GM18868 (cell line): ENCODE data around the gene ARL13B.
"Not testable (repeated sequence)": the region's sequence is repeated elsewhere in the genome, so short reads cannot be mapped to it uniquely, and the experiment has no call there.

Experiments used
- ATAC-seq: cut with Tn5 transposase; IDR thresholded peaks from one replicate; pipeline ENCODE4 v1.9.1; 2021; ENCODE audit warnings: mild to moderate bottlenecking, moderate library complexity; ENCODE audit not compliant: unreplicated experiment

ARL13B gene

GRCh38 chr3:93979850-93980676 lies at the start of gene ARL13B:
Gene ARL13B, plus strand, starts transcription at chr3:93980155. Its CDS starts 269 bp downstream, at chr3:93980424.
- peak; percentile 99 for ATAC-seq

GRCh38 chr3:93931597-93932229 lies 48.2 kb upstream of the ARL13B start:
- no peak for ATAC-seq

GRCh38 chr3:93934366-93935046 lies 45.4 kb upstream of the ARL13B start:
- no peak for ATAC-seq

GRCh38 chr3:93936549-93936948 lies 43.4 kb upstream of the ARL13B start:
- no peak for ATAC-seq

GRCh38 chr3:93937485-93937884 lies 42.5 kb upstream of the ARL13B start:
- not testable (repeated sequence) for ATAC-seq

- not testable (repeated sequence) for ATAC-seq
Measured at GRCh38 chr3:93949958-93950357, 30.0 kb upstream of the ARL13B start.

- no peak for ATAC-seq
Measured at GRCh38 chr3:93961026-93961425, 18.9 kb upstream of the ARL13B start.

- no peak for ATAC-seq
Measured at GRCh38 chr3:93961489-93961888, 18.5 kb upstream of the ARL13B start.

GRCh38 chr3:93962798-93963197 lies 17.2 kb upstream of the ARL13B start:
- no peak for ATAC-seq

GRCh38 chr3:93965106-93965505 lies 14.8 kb upstream of the ARL13B start:
- ATAC-seq: not testable (repeated sequence)

- ATAC-seq: no peak
Measured at GRCh38 chr3:93969443-93969842, 10.5 kb upstream of the ARL13B start.

- ATAC-seq: no peak
Measured at GRCh38 chr3:93969997-93970396, 10.0 kb upstream of the ARL13B start.

GRCh38 chr3:93973131-93974126 lies 6.5 kb upstream of the ARL13B start, which contains the start of gene PROS1:
Gene PROS1, minus strand, starts transcription at chr3:93973896. Its CDS starts 147 bp downstream, at chr3:93973749.
- ATAC-seq: peak; percentile 91

GRCh38 chr3:93981649-93982048 lies 1.7 kb downstream of the ARL13B start:
- no peak for ATAC-seq

- ATAC-seq: no peak
Measured at GRCh38 chr3:93983408-93983807, 3.5 kb downstream of the ARL13B start.

- ATAC-seq: no peak
Measured at GRCh38 chr3:93984618-93985017, 4.7 kb downstream of the ARL13B start.

- ATAC-seq: no peak
Measured at GRCh38 chr3:93988283-93988682, 8.3 kb downstream of the ARL13B start.

GRCh38 chr3:93988764-93989163 lies 8.8 kb downstream of the ARL13B start:
- no peak for ATAC-seq

- no peak for ATAC-seq
Measured at GRCh38 chr3:93989241-93989640, 9.3 kb downstream of the ARL13B start.

- no peak for ATAC-seq
Measured at GRCh38 chr3:93991631-93992030, 11.7 kb downstream of the ARL13B start.
